GM04503 (cell line): ENCODE measurements around the gene TPTE.
"Not testable (repeated sequence)": the region's sequence is repeated elsewhere in the genome, so short reads cannot be mapped to it uniquely, and the experiment has no call there.

ENCODE experiments used
- DNase-seq: peaks from one replicate; pipeline ENCODE4 v3.0.0-alpha.2; 2012; ENCODE audit warnings: low read depth

Gene TPTE

GRCh38 chr21:10521091-10521598 is at the start of gene TPTE:
Gene TPTE, plus strand, starts transcription at chr21:10521583. Its CDS starts 17,141 bp downstream, at chr21:10538724.
- no peak for DNase-seq

- DNase-seq: not testable (repeated sequence)
Measured at GRCh38 chr21:10471999-10472398, 49.4 kb upstream of the TPTE start.

- not testable (repeated sequence) for DNase-seq
Measured at GRCh38 chr21:10477794-10478193, 43.6 kb upstream of the TPTE start.

- DNase-seq: not testable (repeated sequence)
Measured at GRCh38 chr21:10479875-10480274, 41.5 kb upstream of the TPTE start.

- DNase-seq: not testable (repeated sequence)
Measured at GRCh38 chr21:10484864-10485263, 36.5 kb upstream of the TPTE start.

- DNase-seq: not testable (repeated sequence)
Measured at GRCh38 chr21:10490453-10490852, 30.9 kb upstream of the TPTE start.

- DNase-seq: no peak
Measured at GRCh38 chr21:10511116-10511515, 10.3 kb upstream of the TPTE start.

GRCh38 chr21:10516889-10517288 is 4.5 kb upstream of the TPTE start:
- not testable (repeated sequence) for DNase-seq

- DNase-seq: not testable (repeated sequence)
Measured at GRCh38 chr21:10517904-10518303, 3.5 kb upstream of the TPTE start.

- DNase-seq: not testable (repeated sequence)
Measured at GRCh38 chr21:10521835-10522500, 585 bp downstream of the TPTE start.

GRCh38 chr21:10539956-10540355 is 18.6 kb downstream of the TPTE start:
- no peak for DNase-seq

GRCh38 chr21:10544376-10544775 is 23.0 kb downstream of the TPTE start:
- DNase-seq: not testable (repeated sequence)

- DNase-seq: not testable (repeated sequence)
Measured at GRCh38 chr21:10547868-10548267, 26.5 kb downstream of the TPTE start.

GRCh38 chr21:10548331-10548954 is 27.1 kb downstream of the TPTE start:
- DNase-seq: not testable (repeated sequence)

- not testable (repeated sequence) for DNase-seq
Measured at GRCh38 chr21:10570803-10571202, 49.4 kb downstream of the TPTE start.

- DNase-seq: not testable (repeated sequence)
Measured at GRCh38 chr21:10574531-10575310, 53.3 kb downstream of the TPTE start.

GRCh38 chr21:10575311-10575667 is 53.9 kb downstream of the TPTE start:
- no peak for DNase-seq

- DNase-seq: not testable (repeated sequence)
Measured at GRCh38 chr21:10578910-10579309, 57.5 kb downstream of the TPTE start.

- not testable (repeated sequence) for DNase-seq
Measured at GRCh38 chr21:10589115-10589514, 67.7 kb downstream of the TPTE start.

- not testable (repeated sequence) for DNase-seq
Measured at GRCh38 chr21:10607074-10607473, 85.7 kb downstream of the TPTE start.

- not testable (repeated sequence) for DNase-seq
Measured at GRCh38 chr21:10614285-10614684, 92.9 kb downstream of the TPTE start.

GRCh38 chr21:10616061-10616460 is 94.7 kb downstream of the TPTE start:
- DNase-seq: not testable (repeated sequence)

GRCh38 chr21:10616535-10616934 is 95.2 kb downstream of the TPTE start:
- no peak for DNase-seq
